SJCRH30 (cell line): Measurements from ENCODE around the gene KLRC1. TPM values are rescaled to one million over a fixed set of nuclear protein-coding genes. Genes with fewer than 3 reads are reported as not detected.
"Not testable (repeated sequence)": the region's sequence is repeated elsewhere in the genome, so short reads cannot be mapped to it uniquely, and the experiment has no call there.

Experiments used
- DNase-seq, 2 experiments: peaks; one replicate each; pipeline ENCODE4 v3.0.0-alpha.2; 2015 to 2020
- H3K27ac ChIP-seq: fragments of 250-450 bp; sonication (Bioruptor Pico); 2 replicates; pipeline ENCODE4 v1.5.1; 2020; ENCODE audit warnings: mild to moderate bottlenecking, moderate library complexity
- H3K27me3 ChIP-seq: fragments of 250-450 bp; sonication (Bioruptor Pico); 2 replicates; pipeline ENCODE4 v1.5.1; 2020; ENCODE audit warnings: mild to moderate bottlenecking, moderate library complexity
- H3K36me3 ChIP-seq: fragments of 250-450 bp; sonication (Bioruptor Pico); 2 replicates; pipeline ENCODE4 v1.5.1; 2020; ENCODE audit warnings: mild to moderate bottlenecking, moderate library complexity
- H3K4me1 ChIP-seq: fragments of 250-450 bp; sonication (Bioruptor Pico); 2 replicates; pipeline ENCODE4 v1.5.1; 2020; ENCODE audit warnings: mild to moderate bottlenecking, moderate library complexity
- H3K4me3 ChIP-seq: fragments of 250-450 bp; sonication (Bioruptor Pico); 2 replicates; pipeline ENCODE4 v1.5.1; 2020; ENCODE audit warnings: mild to moderate bottlenecking, moderate library complexity
- H3K9me3 ChIP-seq: fragments of 250-450 bp; sonication (Bioruptor Pico); replicated peaks from 2 replicates; pipeline ENCODE4 v1.5.1; 2020; ENCODE audit warnings: mild to moderate bottlenecking, moderate library complexity
- total RNA-seq: library from RNA; depleted of rRNA; stranded (reverse); fragments of >200 nt; shearing (Covaris generic); gene quantifications from 2 replicates; pipeline ENCODE4 v1.2.3, GENCODE V29; 2014; rRNA removed

The KLRC1 gene
- total RNA-seq, 1 experiment from 2014 or later, result not detected

GRCh38 chr12:10397296-10397695, 55.9 kb downstream of the KLRC1 start:
- Histone ChIP-seq H3K36me3 (no peaks in the 10 kb centered on the region), H3K9me3 (no peaks in the 10 kb centered on the region), H3K4me3 (no peak overlapping the region), H3K4me1 (peaks cover 14% of the 10 kb centered on the region), H3K27me3 (no peaks in the 10 kb centered on the region), H3K27ac (no peak overlapping the region)
- DNase-seq, result no peak

GRCh38 chr12:10396176-10396575, 57.0 kb downstream of the KLRC1 start:
- not testable (repeated sequence) for DNase-seq, H3K27me3 ChIP-seq, H3K4me3 ChIP-seq, H3K36me3 ChIP-seq, H3K9me3 ChIP-seq, H3K27ac ChIP-seq
- H3K4me1 ChIP-seq, result peaks cover 19% of the 10 kb centered on the region

Other genes starting within 250 kb of the KLRC1 start
- 35.0 and 36.8 TPM in 2 replicates for gene GABARAPL1, start 240.5 kb downstream of the KLRC1 start, total RNA-seq
- gene KLRD1, start 145.5 kb downstream of the KLRC1 start, total RNA-seq, result 0.08 and 0.32 TPM in 2 replicates
- not detected in 2 replicates for gene KLRK1, start 63.3 kb downstream of the KLRC1 start, total RNA-seq
- not detected in 2 replicates for gene KLRC4, start 43.6 kb downstream of the KLRC1 start, total RNA-seq
- gene KLRC3, start 32.8 kb downstream of the KLRC1 start, total RNA-seq, result not detected in 2 replicates
- gene KLRC2, start 17.4 kb downstream of the KLRC1 start, total RNA-seq, result not detected in 2 replicates
- 12.9 and 13.7 TPM in 2 replicates for gene EIF2S3B, start 52.5 kb upstream of the KLRC1 start, total RNA-seq
- 64.9 and 65.2 TPM in 2 replicates for gene MAGOHB, start 160.2 kb upstream of the KLRC1 start, total RNA-seq
- gene STYK1, start 220.7 kb upstream of the KLRC1 start, total RNA-seq, result not detected in 2 replicates